Mesothelial cell of epicardium (in vitro differentiated cells): ENCODE measurements around the gene MORC1. TPM values are rescaled to one million over a fixed set of nuclear protein-coding genes. Genes with fewer than 3 reads are reported as not detected.

Experiments
- DNase-seq, 2 experiments: peaks; one replicate each; pipeline ENCODE4 v3.0.0; 2021; ENCODE audit warnings: low spot score in 2 of 2; ENCODE audit not compliant: unreplicated experiment in 2 of 2
- H3K27ac Mint-ChIP-seq: 2 replicates; pipeline ENCODE4 v1.8.0; 2021; ENCODE audit warnings: mixed read lengths
- H3K27me3 Mint-ChIP-seq: 2 replicates; pipeline ENCODE4 v1.8.0; 2021; ENCODE audit warnings: low read depth, mixed read lengths
- H3K36me3 Mint-ChIP-seq: 2 replicates; pipeline ENCODE4 v1.8.0; 2021; ENCODE audit warnings: mixed read lengths
- H3K4me1 Mint-ChIP-seq: 2 replicates; pipeline ENCODE4 v1.8.0; 2021; ENCODE audit warnings: mixed read lengths
- H3K4me3 Mint-ChIP-seq: 2 replicates; pipeline ENCODE4 v1.8.0; 2021; ENCODE audit warnings: mild to moderate bottlenecking, moderate library complexity, mixed read lengths
- H3K9me3 Mint-ChIP-seq: 2 replicates; pipeline ENCODE4 v1.8.0; 2021; ENCODE audit warnings: mixed read lengths
- total RNA-seq: library from RNA; stranded (reverse); gene quantifications from 3 replicates; pipeline ENCODE4 v1.2.1, GENCODE V29; 2021
- TF ChIP-seq, protein P1 (sequence below): fragments of 200-600 bp; sonication (generic); IDR thresholded peaks from one replicate; pipeline ENCODE4 v1.5.0; 2021; ENCODE audit warnings: antibody characterized with exemption; ENCODE audit not compliant: unreplicated experiment

MORC1 gene
- total RNA-seq, 1 donor from 2014 or later, result 0.18 TPM

DNA sequence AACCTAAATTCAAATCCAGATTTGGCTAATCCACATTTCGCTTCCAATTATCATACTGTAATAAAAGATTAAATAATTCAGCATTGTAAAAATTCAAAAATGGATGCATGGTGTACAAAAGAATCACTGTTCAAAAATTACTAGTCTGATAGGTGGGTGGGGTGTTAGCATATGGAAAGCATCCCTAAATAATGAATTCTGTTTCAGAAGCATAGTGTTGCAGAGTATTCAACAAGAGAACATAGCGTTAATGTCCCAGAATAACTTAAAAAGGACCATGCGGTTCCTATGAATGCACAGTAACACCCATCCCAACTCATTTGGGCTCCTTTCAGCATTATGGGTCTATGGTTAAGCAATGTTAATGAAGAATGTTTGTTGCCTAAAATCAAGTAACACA lies 51.1 kb downstream of the MORC1 start:
- TF ChIP-seq, protein P1, sequence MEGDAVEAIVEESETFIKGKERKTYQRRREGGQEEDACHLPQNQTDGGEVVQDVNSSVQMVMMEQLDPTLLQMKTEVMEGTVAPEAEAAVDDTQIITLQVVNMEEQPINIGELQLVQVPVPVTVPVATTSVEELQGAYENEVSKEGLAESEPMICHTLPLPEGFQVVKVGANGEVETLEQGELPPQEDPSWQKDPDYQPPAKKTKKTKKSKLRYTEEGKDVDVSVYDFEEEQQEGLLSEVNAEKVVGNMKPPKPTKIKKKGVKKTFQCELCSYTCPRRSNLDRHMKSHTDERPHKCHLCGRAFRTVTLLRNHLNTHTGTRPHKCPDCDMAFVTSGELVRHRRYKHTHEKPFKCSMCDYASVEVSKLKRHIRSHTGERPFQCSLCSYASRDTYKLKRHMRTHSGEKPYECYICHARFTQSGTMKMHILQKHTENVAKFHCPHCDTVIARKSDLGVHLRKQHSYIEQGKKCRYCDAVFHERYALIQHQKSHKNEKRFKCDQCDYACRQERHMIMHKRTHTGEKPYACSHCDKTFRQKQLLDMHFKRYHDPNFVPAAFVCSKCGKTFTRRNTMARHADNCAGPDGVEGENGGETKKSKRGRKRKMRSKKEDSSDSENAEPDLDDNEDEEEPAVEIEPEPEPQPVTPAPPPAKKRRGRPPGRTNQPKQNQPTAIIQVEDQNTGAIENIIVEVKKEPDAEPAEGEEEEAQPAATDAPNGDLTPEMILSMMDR, result no peak
- DNase-seq, result no peak
- peaks cover 22% of the 10 kb centered on the region for H3K4me1 Mint-ChIP-seq
- no peak overlapping the region for H3K27ac Mint-ChIP-seq
- H3K27me3 Mint-ChIP-seq, result peaks cover 7% of the 10 kb centered on the region
- no peak overlapping the region for H3K4me3 Mint-ChIP-seq
- H3K36me3 Mint-ChIP-seq, result no peaks in the 10 kb centered on the region
- peaks cover 6% of the 10 kb centered on the region for H3K9me3 Mint-ChIP-seq

DNA sequence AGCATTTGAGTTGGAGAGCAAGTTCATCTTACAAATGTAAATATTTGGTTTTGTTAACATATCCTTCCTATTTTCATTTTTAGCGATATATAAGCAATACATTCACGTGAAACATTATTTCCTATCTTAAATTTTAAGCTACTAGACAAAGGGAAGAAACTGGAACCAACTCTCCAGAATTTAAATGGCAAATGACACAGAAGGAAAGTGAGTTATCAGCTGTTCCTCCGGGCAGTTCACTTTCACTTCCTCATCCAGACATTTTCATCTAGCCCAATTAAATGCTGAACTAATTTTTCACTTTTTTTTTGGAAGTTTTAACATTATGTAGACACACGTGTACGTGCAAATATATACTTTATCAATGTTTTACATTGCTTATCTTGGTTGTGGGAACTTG lies 58.7 kb downstream of the MORC1 start:
- TF ChIP-seq, protein P1, result no peak
- Mint-ChIP-seq H3K36me3 (no peaks in the 10 kb centered on the region), H3K9me3 (no peaks in the 10 kb centered on the region), H3K27me3 (peaks cover 15% of the 10 kb centered on the region), H3K4me3 (no peak overlapping the region), H3K4me1 (peaks cover 22% of the 10 kb centered on the region), H3K27ac (no peak overlapping the region)
- no peak for DNase-seq

DNA sequence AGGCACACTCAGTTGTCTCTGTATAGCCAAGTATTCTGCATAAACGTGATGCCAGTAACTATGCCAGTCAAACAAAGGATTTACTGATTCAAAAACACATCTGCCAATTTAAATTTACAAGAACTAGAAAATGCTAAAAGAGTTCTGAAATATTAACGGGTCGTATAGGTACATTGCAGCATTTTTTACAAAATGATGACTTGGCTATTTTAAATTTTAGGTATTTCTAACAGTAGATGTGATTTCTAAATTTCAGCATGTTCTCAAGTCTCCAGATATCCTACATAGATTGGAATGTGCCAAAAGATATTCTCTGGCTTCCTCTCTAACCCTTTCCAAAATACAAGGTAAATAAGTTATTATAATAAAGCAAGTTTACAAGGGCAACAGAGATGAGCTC lies 60.3 kb downstream of the MORC1 start:
- Mint-ChIP-seq H3K27ac (no peak overlapping the region), H3K4me1 (peaks cover 21% of the 10 kb centered on the region), H3K4me3 (no peak overlapping the region), H3K27me3 (peaks cover 14% of the 10 kb centered on the region), H3K9me3 (peaks cover 3% of the 10 kb centered on the region), H3K36me3 (no peaks in the 10 kb centered on the region)
- DNase-seq, result no peak
- TF ChIP-seq, protein P1, result no peak

DNA sequence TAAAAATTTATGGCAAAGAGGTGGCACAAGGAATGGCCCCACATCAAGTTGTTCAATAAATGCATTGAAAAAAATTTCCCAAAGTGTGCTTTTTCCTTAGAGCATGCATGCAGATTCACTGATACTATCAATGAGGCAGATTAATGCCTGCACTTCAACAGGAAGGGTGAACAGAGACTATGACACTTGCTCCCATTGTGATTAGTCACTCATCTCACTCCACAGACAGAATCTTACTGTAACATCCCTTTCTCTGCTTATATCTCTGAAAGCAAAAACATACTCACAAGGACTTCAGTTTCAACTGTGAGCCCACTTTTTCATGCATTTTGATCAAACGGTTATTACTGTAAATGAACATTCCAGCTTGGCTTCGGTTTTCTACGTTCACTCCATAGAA lies 60.9 kb downstream of the MORC1 start:
- Mint-ChIP-seq H3K27me3 (peaks cover 14% of the 10 kb centered on the region), H3K4me3 (no peak overlapping the region), H3K27ac (no peak overlapping the region), H3K9me3 (peaks cover 6% of the 10 kb centered on the region), H3K36me3 (no peaks in the 10 kb centered on the region), H3K4me1 (peaks cover 21% of the 10 kb centered on the region)
- TF ChIP-seq, protein P1, result no peak
- DNase-seq, result no peak

DNA sequence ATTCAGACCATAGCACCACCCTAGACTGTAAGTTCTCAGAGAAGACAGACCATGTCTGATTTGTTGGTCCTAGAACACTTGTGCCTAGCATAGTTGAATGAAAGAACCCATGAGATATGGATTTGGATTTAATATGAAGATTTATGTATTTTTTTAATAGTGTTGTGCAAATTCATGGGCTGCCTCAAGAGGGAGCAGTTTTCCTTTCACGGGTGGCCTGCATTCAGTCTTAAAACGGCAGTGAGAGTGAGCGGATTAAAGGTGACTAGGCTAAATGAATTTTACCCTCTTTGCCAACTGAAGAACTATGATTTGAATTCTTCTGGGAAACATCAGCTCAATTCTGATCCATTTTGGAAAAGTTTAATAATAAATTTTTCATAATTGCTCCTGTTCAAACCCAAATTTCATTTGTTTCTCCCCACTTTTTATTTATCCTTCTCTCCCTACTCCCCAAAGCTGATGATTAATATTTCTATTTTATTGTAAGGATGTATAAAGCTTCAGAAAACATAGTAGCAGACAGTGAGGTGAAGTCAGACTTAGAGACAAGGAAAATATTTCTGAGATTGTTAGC lies 67.3 kb downstream of the MORC1 start:
- Mint-ChIP-seq H3K27ac (no peak overlapping the region), H3K4me1 (peaks cover 17% of the 10 kb centered on the region), H3K9me3 (peaks cover 9% of the 10 kb centered on the region), H3K27me3 (no peaks in the 10 kb centered on the region), H3K4me3 (no peak overlapping the region), H3K36me3 (no peaks in the 10 kb centered on the region)
- TF ChIP-seq, protein P1, result peak; percentile 48
- no peak for DNase-seq

DNA sequence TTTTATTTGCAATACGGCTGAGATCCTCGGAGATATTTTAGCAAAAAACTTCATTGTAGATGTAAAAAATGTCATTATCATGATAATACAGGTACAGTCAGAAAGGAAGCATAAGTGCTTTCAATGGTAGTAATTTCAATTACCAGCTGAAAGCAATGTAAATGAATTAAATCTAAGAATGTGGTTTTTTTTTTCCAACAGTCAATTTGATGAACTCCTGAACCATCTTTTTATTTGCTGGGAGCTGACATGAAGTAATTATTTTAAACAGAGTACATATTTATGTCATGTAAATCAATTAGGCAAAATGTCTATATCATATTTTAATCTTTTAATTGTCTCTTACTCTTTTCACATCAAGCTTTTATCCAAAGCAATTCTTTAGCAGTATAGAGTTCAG lies 70.6 kb downstream of the MORC1 start:
- TF ChIP-seq, protein P1, result no peak
- DNase-seq, result no peak
- Mint-ChIP-seq H3K27me3 (no peaks in the 10 kb centered on the region), H3K4me1 (peaks cover 13% of the 10 kb centered on the region), H3K9me3 (peaks cover 8% of the 10 kb centered on the region), H3K4me3 (no peak overlapping the region), H3K36me3 (no peaks in the 10 kb centered on the region), H3K27ac (peak overlapping the region; percentile 38)
